ENCODE measurements around the gene ZSWIM1. TPM values are rescaled to one million over a fixed set of nuclear protein-coding genes. Genes with fewer than 3 reads are reported as not detected.

ZSWIM1 gene
- total and polyA plus RNA-seq, 2 of the 13 experiments (the other 11 are each of a cell fraction or from before 2014, with no cell fraction given): 9.5 to 11.7 TPM

- TF ChIP-seq RAD51 (IDR thresholded peaks at IDR 0.05; ENCODE audit: borderline replicate concordance) (no peak), SMC3 (IDR thresholded peaks at IDR 0.05; ENCODE audit: low read length) (no peak), SMAD1 (CRISPR knock-in tag; IDR thresholded peaks at IDR 0.05; ENCODE audit: borderline replicate concordance, low read depth) (no peak), PRDM4 (CRISPR knock-in tag; IDR thresholded peaks at IDR 0.05; ENCODE audit: borderline replicate concordance) (no peak), SIN3A (IDR thresholded peaks at IDR 0.05; ENCODE audit: borderline replicate concordance, low read depth, low read length) (0 out of 2 replicates have a peak, but pooled peaks have one; percentile 7), MZF1 (CRISPR knock-in tag; IDR thresholded peaks at IDR 0.05; ENCODE audit: borderline replicate concordance) (no peak), MAX (IDR thresholded peaks at IDR 0.05) (no peak; the same call in 1 of the 2 replicates), ATRX (CRISPR knock-in tag; IDR thresholded peaks at IDR 0.05; ENCODE audit: borderline replicate concordance) (no peak), ZNF563 (CRISPR knock-in tag; IDR thresholded peaks at IDR 0.05) (no peak), RBAK (CRISPR knock-in tag; IDR thresholded peaks at IDR 0.05) (no peak), SRSF1 (optimal IDR thresholded peaks at IDR 0.05; ENCODE audit: low read depth, low read length) (no peak)
- TF ChIP-seq, protein P1, sequence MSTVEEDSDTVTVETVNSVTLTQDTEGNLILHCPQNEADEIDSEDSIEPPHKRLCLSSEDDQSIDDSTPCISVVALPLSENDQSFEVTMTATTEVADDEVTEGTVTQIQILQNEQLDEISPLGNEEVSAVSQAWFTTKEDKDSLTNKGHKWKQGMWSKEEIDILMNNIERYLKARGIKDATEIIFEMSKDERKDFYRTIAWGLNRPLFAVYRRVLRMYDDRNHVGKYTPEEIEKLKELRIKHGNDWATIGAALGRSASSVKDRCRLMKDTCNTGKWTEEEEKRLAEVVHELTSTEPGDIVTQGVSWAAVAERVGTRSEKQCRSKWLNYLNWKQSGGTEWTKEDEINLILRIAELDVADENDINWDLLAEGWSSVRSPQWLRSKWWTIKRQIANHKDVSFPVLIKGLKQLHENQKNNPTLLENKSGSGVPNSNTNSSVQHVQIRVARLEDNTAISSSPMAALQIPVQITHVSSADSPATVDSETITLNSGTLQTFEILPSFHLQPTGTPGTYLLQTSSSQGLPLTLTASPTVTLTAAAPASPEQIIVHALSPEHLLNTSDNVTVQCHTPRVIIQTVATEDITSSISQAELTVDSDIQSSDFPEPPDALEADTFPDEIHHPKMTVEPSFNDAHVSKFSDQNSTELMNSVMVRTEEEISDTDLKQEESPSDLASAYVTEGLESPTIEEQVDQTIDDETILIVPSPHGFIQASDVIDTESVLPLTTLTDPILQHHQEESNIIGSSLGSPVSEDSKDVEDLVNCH (CRISPR knock-in tag; IDR thresholded peaks at IDR 0.05): no peak
- TF ChIP-seq, protein P2, sequence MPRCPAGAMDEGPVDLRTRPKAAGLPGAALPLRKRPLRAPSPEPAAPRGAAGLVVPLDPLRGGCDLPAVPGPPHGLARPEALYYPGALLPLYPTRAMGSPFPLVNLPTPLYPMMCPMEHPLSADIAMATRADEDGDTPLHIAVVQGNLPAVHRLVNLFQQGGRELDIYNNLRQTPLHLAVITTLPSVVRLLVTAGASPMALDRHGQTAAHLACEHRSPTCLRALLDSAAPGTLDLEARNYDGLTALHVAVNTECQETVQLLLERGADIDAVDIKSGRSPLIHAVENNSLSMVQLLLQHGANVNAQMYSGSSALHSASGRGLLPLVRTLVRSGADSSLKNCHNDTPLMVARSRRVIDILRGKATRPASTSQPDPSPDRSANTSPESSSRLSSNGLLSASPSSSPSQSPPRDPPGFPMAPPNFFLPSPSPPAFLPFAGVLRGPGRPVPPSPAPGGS (CRISPR knock-in tag; IDR thresholded peaks at IDR 0.05): no peak
- TF ChIP-seq, protein P3, sequence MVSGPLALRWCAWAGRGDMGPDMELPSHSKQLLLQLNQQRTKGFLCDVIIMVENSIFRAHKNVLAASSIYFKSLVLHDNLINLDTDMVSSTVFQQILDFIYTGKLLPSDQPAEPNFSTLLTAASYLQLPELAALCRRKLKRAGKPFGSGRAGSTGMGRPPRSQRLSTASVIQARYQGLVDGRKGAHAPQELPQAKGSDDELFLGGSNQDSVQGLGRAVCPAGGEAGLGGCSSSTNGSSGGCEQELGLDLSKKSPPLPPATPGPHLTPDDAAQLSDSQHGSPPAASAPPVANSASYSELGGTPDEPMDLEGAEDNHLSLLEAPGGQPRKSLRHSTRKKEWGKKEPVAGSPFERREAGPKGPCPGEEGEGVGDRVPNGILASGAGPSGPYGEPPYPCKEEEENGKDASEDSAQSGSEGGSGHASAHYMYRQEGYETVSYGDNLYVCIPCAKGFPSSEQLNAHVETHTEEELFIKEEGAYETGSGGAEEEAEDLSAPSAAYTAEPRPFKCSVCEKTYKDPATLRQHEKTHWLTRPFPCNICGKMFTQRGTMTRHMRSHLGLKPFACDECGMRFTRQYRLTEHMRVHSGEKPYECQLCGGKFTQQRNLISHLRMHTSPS (CRISPR knock-in tag; IDR thresholded peaks at IDR 0.05; ENCODE audit: low read depth): no peak; the same call in 1 of the 2 replicates
- TF ChIP-seq, protein P4, sequence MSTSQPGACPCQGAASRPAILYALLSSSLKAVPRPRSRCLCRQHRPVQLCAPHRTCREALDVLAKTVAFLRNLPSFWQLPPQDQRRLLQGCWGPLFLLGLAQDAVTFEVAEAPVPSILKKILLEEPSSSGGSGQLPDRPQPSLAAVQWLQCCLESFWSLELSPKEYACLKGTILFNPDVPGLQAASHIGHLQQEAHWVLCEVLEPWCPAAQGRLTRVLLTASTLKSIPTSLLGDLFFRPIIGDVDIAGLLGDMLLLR (CRISPR knock-in tag; IDR thresholded peaks at IDR 0.05): no peak
Measured at GRCh38 chr20:45918182-45918737, 37.2 kb downstream of the ZSWIM1 start (continued).
